ENCODE results near the gene DNTT. TPM values are rescaled to one million over a fixed set of nuclear protein-coding genes. Genes with fewer than 3 reads are reported as not detected.

Gene DNTT
- total RNA-seq, 1 donor = not detected

- no peaks in the 10 kb centered on the region for H3K79me2 ChIP-seq (ENCODE audit: insufficient read depth, low read length)
- H3K27ac ChIP-seq (ENCODE audit: low read depth, low read length) = no peak overlapping the region
- no peaks in the 10 kb centered on the region for H3K9me3 ChIP-seq (ENCODE audit: low read depth, low read length)
- no peak for TF ChIP-seq CTCF (IDR thresholded peaks at IDR 0.05; ENCODE audit: extremely low read depth, low read depth, low read length)
- no peak overlapping the region for H2AFZ ChIP-seq (ENCODE audit: low read length)
- H3K4me3 ChIP-seq (ENCODE audit: insufficient read depth, low read length) = no peak overlapping the region
- no peaks in the 10 kb centered on the region for H4K20me1 ChIP-seq (ENCODE audit: insufficient read depth, low read length)
- no peaks in the 10 kb centered on the region for H3K4me1 ChIP-seq (ENCODE audit: insufficient read depth, low read length)
- no peak overlapping the region for H3K4me2 ChIP-seq (ENCODE audit: insufficient read depth, low read length)
- H3K36me3 ChIP-seq (ENCODE audit: insufficient read depth, low read length) = no peaks in the 10 kb centered on the region
- H3K27me3 ChIP-seq (ENCODE audit: insufficient read depth, low read length) = no peaks in the 10 kb centered on the region
- no peak for DNase-seq (ENCODE audit: insufficient read length, low spot score, missing footprints)
Measured at GRCh38 chr10:96281444-96282029, 22.7 kb upstream of the DNTT start.

- Histone ChIP-seq H3K4me2 (ENCODE audit: insufficient read depth, low read length) (no peak overlapping the region), H3K4me1 (ENCODE audit: insufficient read depth, low read length) (no peaks in the 10 kb centered on the region), H3K27ac (ENCODE audit: low read depth, low read length) (no peak overlapping the region), H3K36me3 (ENCODE audit: insufficient read depth, low read length) (no peaks in the 10 kb centered on the region), H3K79me2 (ENCODE audit: insufficient read depth, low read length) (no peaks in the 10 kb centered on the region), H3K4me3 (ENCODE audit: insufficient read depth, low read length) (no peak overlapping the region), H4K20me1 (ENCODE audit: insufficient read depth, low read length) (no peaks in the 10 kb centered on the region), H2AFZ (ENCODE audit: low read length) (no peak overlapping the region), H3K9me3 (ENCODE audit: low read depth, low read length) (no peaks in the 10 kb centered on the region), H3K27me3 (ENCODE audit: insufficient read depth, low read length) (no peaks in the 10 kb centered on the region)
- DNase-seq (ENCODE audit: insufficient read length, low spot score, missing footprints) = no peak
- no peak for TF ChIP-seq CTCF (IDR thresholded peaks at IDR 0.05; ENCODE audit: extremely low read depth, low read depth, low read length)
Measured at GRCh38 chr10:96283351-96283750, 20.9 kb upstream of the DNTT start.

- Histone ChIP-seq H3K9me3 (ENCODE audit: low read depth, low read length) (no peaks in the 10 kb centered on the region), H3K79me2 (ENCODE audit: insufficient read depth, low read length) (no peaks in the 10 kb centered on the region), H3K36me3 (ENCODE audit: insufficient read depth, low read length) (no peaks in the 10 kb centered on the region), H3K27ac (ENCODE audit: low read depth, low read length) (no peak overlapping the region), H3K4me3 (ENCODE audit: insufficient read depth, low read length) (no peak overlapping the region), H3K27me3 (ENCODE audit: insufficient read depth, low read length) (no peaks in the 10 kb centered on the region), H3K4me2 (ENCODE audit: insufficient read depth, low read length) (no peak overlapping the region), H3K4me1 (ENCODE audit: insufficient read depth, low read length) (no peaks in the 10 kb centered on the region), H2AFZ (ENCODE audit: low read length) (no peak overlapping the region), H4K20me1 (ENCODE audit: insufficient read depth, low read length) (no peaks in the 10 kb centered on the region)
- TF ChIP-seq CTCF (IDR thresholded peaks at IDR 0.05; ENCODE audit: extremely low read depth, low read depth, low read length) = no peak
- no peak for DNase-seq (ENCODE audit: insufficient read length, low spot score, missing footprints)
Measured at GRCh38 chr10:96283756-96284155, 20.5 kb upstream of the DNTT start.

GRCh38 chr10:96285331-96285752 lies 18.9 kb upstream of the DNTT start:
- Histone ChIP-seq H3K4me2 (ENCODE audit: insufficient read depth, low read length) (no peak overlapping the region), H3K9me3 (ENCODE audit: low read depth, low read length) (no peaks in the 10 kb centered on the region), H3K4me3 (ENCODE audit: insufficient read depth, low read length) (no peak overlapping the region), H2AFZ (ENCODE audit: low read length) (no peak overlapping the region), H3K27ac (ENCODE audit: low read depth, low read length) (no peak overlapping the region), H4K20me1 (ENCODE audit: insufficient read depth, low read length) (no peaks in the 10 kb centered on the region), H3K27me3 (ENCODE audit: insufficient read depth, low read length) (no peaks in the 10 kb centered on the region), H3K36me3 (ENCODE audit: insufficient read depth, low read length) (no peaks in the 10 kb centered on the region), H3K79me2 (ENCODE audit: insufficient read depth, low read length) (no peaks in the 10 kb centered on the region), H3K4me1 (ENCODE audit: insufficient read depth, low read length) (no peaks in the 10 kb centered on the region)
- TF ChIP-seq CTCF (IDR thresholded peaks at IDR 0.05; ENCODE audit: extremely low read depth, low read depth, low read length) = no peak
- no peak for DNase-seq (ENCODE audit: insufficient read length, low spot score, missing footprints)
